ENCODE measurements around the gene MGAT5. TPM values are rescaled to one million over a fixed set of nuclear protein-coding genes. Genes with fewer than 3 reads are reported as not detected.

Gene MGAT5
- total RNA-seq, 4 donors from 2014 or later: 28.3 to 52.3 (median 40.4) TPM

GRCh38 chr2:134224005-134224404, 29.9 kb upstream of the MGAT5 start:
- no peak for ATAC-seq (ENCODE audit: low FRiP score)
- DNase-seq (ENCODE audit: low spot score): no peak
- TF ChIP-seq CTCF (IDR thresholded peaks at IDR 0.05): no peak

- ATAC-seq (ENCODE audit: low FRiP score): no peak
- TF ChIP-seq CTCF (IDR thresholded peaks at IDR 0.05): no peak
- DNase-seq (ENCODE audit: low spot score): no peak
These were observed 28.7 kb upstream of the MGAT5 start for GRCh38 chr2:134225173-134225572.

DNA sequence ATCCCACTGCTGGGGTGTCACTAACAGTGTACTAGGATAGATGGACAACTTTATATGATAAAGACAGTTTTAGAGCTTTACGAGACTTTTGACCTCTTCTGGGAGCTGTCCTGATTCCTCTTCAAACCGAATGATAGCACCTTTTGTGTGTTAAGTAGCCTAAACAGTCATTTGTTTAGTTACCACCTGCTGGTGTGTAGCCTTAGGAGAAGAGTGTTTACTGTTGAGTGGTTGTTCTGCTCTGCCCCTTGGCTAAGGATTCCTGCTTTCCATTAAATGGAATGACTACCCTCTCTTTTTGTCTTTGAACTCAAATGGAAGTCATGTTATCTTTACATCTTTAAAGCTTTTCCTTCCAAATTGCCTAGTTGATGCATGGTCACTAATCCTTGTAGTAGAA, 28.0 kb upstream of the MGAT5 start:
- no peak for TF ChIP-seq CTCF (IDR thresholded peaks at IDR 0.05)
- no peak for DNase-seq (ENCODE audit: low spot score)
- no peak for ATAC-seq (ENCODE audit: low FRiP score)

DNA sequence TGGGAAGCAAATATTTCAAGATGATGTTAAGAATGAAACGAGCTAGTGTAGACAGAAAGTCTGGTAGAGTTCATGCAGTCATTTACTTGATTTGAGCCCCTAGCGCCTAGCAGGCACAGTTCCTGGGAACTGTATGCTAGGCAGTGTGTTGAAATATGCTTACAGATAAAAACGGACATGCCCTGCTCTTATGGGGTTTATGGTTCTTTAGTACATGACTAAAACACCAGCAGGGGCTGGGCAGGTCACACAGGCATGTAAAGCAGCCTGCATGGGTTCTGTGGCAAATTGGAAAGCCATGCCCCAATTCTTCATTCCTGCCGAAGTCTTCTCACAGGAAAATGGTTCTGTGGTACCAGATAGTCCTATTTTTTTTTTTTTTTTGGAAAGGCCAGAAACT, 27.3 kb upstream of the MGAT5 start:
- TF ChIP-seq CTCF (IDR thresholded peaks at IDR 0.05): no peak
- ATAC-seq (ENCODE audit: low FRiP score): no peak
- no peak for DNase-seq (ENCODE audit: low spot score)

- DNase-seq (ENCODE audit: low spot score) (no peak), ATAC-seq (ENCODE audit: low FRiP score) (no peak)
- TF ChIP-seq CTCF (IDR thresholded peaks at IDR 0.05): no peak
These were observed 26.2 kb upstream of the MGAT5 start for GRCh38 chr2:134227666-134228065.

- no peak for DNase-seq (ENCODE audit: low spot score)
- TF ChIP-seq CTCF (IDR thresholded peaks at IDR 0.05): no peak
- no peak for ATAC-seq (ENCODE audit: low FRiP score)
These were observed 25.4 kb upstream of the MGAT5 start for GRCh38 chr2:134228493-134228903.

- no peak for TF ChIP-seq CTCF (IDR thresholded peaks at IDR 0.05)
- ATAC-seq (ENCODE audit: low FRiP score) (no peak), DNase-seq (ENCODE audit: low spot score) (no peak)
These were observed 24.3 kb upstream of the MGAT5 start for GRCh38 chr2:134229540-134229939.
